ENCODE results near the gene THOC7. TPM values are rescaled to one million over a fixed set of nuclear protein-coding genes. Genes with fewer than 3 reads are reported as not detected.

The THOC7 gene
- total RNA-seq, 1 experiment from 2014 or later = 41.8 TPM

GRCh38 chr3:63911873-63912767 is 48.5 kb upstream of the THOC7 start, which contains the start of gene SCAANT1:
TSS of gene SCAANT1 (minus strand) at chr3:63912383.
- BruUV-seq (replicated peaks) = no TSS peak
- Histone ChIP-seq H3K36me3 (ENCODE audit: low read depth, low read length) (peaks cover 8% of the 10 kb centered on the region), H3K4me1 (ENCODE audit: insufficient read depth, low read length) (peaks cover 22% of the 10 kb centered on the region), H4K20me1 (ENCODE audit: low read length) (peaks cover 4% of the 10 kb centered on the region; the same call in 1 of the 2 replicates), H3K4me2 (ENCODE audit: low read length) (peak within 1 kb of the TSS; percentile 88), H3K27ac (ENCODE audit: low read length) (peak within 1 kb of the TSS; percentile 78), H3K9me3 (ENCODE audit: low read length) (no peaks in the 10 kb centered on the region), H2AFZ (ENCODE audit: low read length) (peak within 1 kb of the TSS; percentile 38; the same call in 1 of the 2 replicates), H3K79me2 (ENCODE audit: low read length) (peaks cover 46% of the 10 kb centered on the region), H3K9ac (ENCODE audit: low read length) (peak within 1 kb of the TSS; percentile 85), H3K9me2 (replicated peaks; ENCODE audit: low read length) (no peaks in the 10 kb centered on the region), H3F3A (ENCODE audit: low read length, unreplicated experiment) (no peaks in the 10 kb centered on the region), H3K4me3 (ENCODE audit: low read length) (peak within 1 kb of the TSS; percentile 76), H3K27me3 (ENCODE audit: low read length) (no peaks in the 10 kb centered on the region)
- ATAC-seq (peak; percentile 75), DNase-seq (peak; percentile 68)
- no peak for TF ChIP-seq EZH2phosphoT487 (IDR thresholded peaks at IDR 0.05; ENCODE audit: borderline replicate concordance, low read length)
- no peak for TF ChIP-seq EZH2 (IDR thresholded peaks at IDR 0.05; ENCODE audit: low read length, unreplicated experiment)
- TF ChIP-seq CTCF (conservative IDR thresholded peaks at IDR 0.05; ENCODE audit: low read depth, low read length) = no peak
- intact Hi-C loops (cut with micrococcal nuclease) = loop anchor here (5.0 to 10.0 kb wide), 3 partner anchors 50 to 90 kb away; partner anchors contain the start of genes ATXN7 and THOC7
- ChIA-PET POLR2A (ENCODE audit: unreplicated experiment) (interaction anchor here (0.6 to 0.7 kb wide), 3 partner anchors 40 to 918 kb away, joined by 3 read pairs; no protein-coding TSS in a partner anchor), CTCF (no interaction called here)

GRCh38 chr3:63911509-63911872 is 47.9 kb upstream of the THOC7 start:
- POLR2A ChIA-PET (ENCODE audit: unreplicated experiment) = interaction anchor here (0.6 to 0.7 kb wide), 2 partner anchors 39 to 919 kb away, joined by 3 read pairs; no protein-coding TSS in a partner anchor
- peak overlapping the region; percentile 38; the same call in 1 of the 2 replicates for H2AFZ ChIP-seq (ENCODE audit: low read length)

More at GRCh38 chr3:63911509-63911872, 47.9 kb upstream of the THOC7 start:
- H3K9me3 ChIP-seq (ENCODE audit: low read length) = no peaks in the 10 kb centered on the region
- peak overlapping the region; percentile 88 for H3K4me2 ChIP-seq (ENCODE audit: low read length)
- H3K9ac ChIP-seq (ENCODE audit: low read length) = peak overlapping the region; percentile 85
- H3K79me2 ChIP-seq (ENCODE audit: low read length) = peaks cover 46% of the 10 kb centered on the region
- no peaks in the 10 kb centered on the region for H3F3A ChIP-seq (ENCODE audit: low read length, unreplicated experiment)
- TSS peak; percentile 85 for BruUV-seq (replicated peaks)
- H3K4me1 ChIP-seq (ENCODE audit: insufficient read depth, low read length) = peaks cover 22% of the 10 kb centered on the region
- H3K27me3 ChIP-seq (ENCODE audit: low read length) = no peaks in the 10 kb centered on the region
- intact Hi-C loops (cut with micrococcal nuclease) = loop anchor here (5.0 to 10.0 kb wide), 3 partner anchors 49 to 89 kb away; partner anchors contain the start of genes ATXN7 and THOC7
- peak overlapping the region; percentile 71 for H3K4me3 ChIP-seq (ENCODE audit: low read length)
- H3K27ac ChIP-seq (ENCODE audit: low read length) = peak overlapping the region; percentile 78
- no peak for DNase-seq
- H3K9me2 ChIP-seq (replicated peaks; ENCODE audit: low read length) = no peaks in the 10 kb centered on the region
- TF ChIP-seq EZH2 (IDR thresholded peaks at IDR 0.05; ENCODE audit: low read length, unreplicated experiment) (no peak), EZH2phosphoT487 (IDR thresholded peaks at IDR 0.05; ENCODE audit: borderline replicate concordance, low read length) (no peak), CTCF (conservative IDR thresholded peaks at IDR 0.05; ENCODE audit: low read depth, low read length) (no peak)
- peaks cover 4% of the 10 kb centered on the region for H3K36me3 ChIP-seq (ENCODE audit: low read depth, low read length)
- H4K20me1 ChIP-seq (ENCODE audit: low read length) = peaks cover 4% of the 10 kb centered on the region; the same call in 1 of the 2 replicates
- CTCF ChIA-PET = no interaction called here
- ATAC-seq = peak; percentile 21; the same call in 1 of the 2 replicates

Data from PC-3 (cell line).